CD4-positive, alpha-beta T cell treated with Interleukin-4 for 4 hours (primary cell): ENCODE measurements around the gene SAFB2.

Source experiments
- DNase-seq: peaks from one replicate; pipeline ENCODE4 v3.0.0-alpha.2; 2020

Gene SAFB2

DNA sequence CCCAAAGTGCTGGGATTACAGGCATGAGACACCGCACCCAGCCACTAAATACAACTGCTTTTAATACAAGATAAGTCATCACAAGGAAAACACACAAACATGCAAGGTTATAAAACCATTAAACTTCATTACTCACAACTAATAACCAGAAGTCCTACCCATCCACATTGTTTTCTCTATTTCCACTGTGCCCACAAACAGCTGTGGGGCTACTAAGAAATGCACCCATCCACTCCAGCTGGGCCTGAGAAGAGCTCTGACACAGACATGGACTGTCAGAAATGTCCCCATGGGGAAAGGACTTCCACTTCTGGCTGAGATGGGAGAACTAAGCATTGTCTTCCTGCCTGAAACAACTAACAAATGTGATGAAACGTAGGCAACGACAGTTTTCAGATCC lies 17.2 kb downstream of the SAFB2 start:
- no peak for DNase-seq

DNA sequence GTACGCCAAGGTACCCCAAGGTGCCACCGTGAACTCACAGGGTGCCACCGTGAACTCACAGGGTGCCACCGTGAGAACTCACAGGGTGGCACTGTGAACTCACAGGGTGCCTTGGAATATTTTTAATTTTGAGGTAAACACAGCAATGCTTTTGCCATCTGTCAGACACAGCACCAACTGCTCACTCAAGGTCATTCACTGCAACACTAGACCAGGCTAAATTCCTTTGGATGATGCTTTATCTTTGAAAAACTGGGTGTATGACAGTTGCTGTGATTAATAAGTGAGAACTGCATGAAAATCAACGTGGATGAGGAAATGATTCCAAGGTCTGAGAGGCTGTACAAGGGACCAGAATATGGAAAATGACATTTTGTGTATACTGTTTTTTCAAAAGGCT lies 18.9 kb downstream of the SAFB2 start:
- DNase-seq: no peak

DNA sequence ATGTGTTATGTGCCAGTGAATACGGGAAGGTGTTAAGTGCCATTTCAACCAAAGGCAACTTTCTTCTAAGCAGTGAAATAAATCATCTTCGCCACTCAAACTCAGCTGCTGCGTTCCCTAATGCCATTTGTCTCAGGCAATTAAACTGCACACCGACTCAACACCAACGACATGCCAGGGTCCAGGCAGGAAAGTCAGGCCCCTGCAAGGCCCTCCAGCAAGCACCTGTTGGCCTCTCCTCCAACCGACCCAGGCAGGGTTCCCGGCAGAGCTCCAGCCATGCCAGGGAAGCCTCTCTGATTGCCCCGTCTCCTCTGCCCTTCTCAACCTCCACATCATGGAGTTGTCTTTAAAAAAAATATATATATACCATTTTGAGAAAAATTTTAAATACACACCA lies 21.8 kb downstream of the SAFB2 start:
- no peak for DNase-seq

DNA sequence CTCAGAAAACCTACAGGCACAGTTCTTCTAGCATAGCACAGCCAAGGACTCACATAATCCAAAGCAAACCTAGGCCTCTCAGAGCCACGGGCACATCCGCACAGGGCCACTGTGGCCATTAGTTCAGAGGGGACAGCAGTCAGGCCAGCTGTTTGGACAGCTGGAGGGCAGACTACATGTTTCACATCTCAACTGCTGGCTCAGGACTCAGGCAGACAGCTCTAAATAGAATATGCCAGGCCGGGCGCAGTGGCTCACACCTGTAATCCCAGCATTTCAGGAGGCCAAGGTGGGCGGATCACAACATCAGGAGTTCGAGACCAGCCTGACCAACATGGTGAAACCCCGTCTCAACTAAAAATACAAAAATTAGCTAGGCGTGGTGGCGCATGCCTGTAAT lies 26.8 kb downstream of the SAFB2 start:
- DNase-seq: no peak

DNA sequence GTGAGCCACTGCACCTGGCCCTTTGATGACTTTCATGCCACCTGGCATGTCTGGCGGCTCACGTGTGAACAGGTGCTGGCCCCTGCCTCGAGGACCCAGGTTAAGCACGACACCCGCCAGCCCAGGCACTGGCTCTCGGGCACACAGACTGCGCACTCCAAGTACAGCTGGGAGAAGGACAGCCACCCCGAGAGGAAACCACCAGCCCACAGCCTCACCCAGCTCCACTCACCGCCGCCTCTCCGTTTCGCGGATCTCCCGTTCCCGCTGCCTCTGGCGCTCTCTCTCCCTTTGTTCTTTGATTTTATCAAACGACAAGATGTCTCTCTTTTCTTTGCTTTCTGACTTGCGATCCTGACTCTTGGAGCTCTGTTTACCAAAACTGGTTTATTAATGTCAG lies 27.4 kb downstream of the SAFB2 start:
- no peak for DNase-seq

DNA sequence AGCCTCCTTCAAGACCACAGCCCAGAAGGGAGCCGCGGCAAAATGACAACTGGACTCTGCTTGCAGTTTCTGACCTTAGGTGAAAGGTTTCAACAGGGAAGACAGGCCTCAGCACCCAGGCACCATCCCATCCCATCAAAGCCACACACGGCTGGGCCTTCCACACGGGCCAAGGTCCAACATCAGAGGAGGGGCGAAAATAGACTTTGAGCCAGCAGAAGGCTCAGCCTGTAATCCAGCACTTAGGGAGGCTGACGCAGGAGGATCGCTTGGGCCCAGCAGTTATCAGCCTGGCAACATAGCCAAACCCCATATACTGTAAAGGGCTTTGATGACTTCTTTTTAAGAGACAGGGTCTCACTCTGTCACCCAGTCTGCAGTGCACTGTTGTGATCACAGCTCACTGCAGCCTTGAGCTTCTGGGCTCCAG lies 28.0 kb downstream of the SAFB2 start:
- no peak for DNase-seq

DNA sequence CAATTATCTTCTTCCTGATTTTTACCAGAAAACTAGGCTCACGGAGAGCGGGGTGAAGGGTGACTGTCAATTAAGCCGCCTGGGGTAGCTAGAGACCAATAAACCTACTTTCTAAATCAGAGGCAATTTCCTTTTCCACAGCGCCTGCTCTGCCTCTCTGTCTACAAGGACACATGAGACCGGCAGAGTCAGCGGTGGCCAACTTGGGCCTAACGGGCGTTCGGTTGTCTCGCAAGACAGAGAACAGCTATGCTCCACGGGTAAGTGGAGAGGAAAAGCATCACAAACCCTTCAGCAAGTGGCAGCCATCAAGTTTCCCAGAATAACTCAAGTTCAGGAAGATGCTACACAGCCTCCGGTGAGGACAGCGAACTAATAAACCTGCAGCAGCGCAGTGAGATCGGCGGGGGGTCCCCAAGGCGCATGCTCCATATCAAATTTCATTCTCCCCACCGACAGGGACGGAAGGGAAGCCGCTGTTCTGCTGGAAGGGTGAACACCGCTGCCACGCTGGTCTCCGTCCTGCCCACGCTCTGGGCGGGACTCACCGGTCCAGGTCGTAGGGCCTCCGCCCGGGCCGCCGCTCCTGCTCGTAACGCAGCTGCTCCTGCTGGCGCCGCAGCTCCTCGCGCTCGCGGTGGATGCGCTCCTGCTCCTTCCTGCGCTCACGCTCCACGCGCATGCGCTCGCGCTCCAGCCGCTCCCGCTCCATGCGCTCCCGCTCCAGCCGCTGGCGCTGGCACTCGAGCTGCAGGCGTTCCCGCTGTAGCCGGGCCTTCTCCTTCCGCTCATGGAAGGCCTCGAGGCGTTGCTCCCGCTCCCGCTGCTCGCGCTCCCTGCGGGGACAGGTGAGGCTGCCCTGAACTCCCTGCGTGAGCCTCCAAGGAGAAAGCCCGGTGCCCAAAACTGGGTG lies 29.0 kb downstream of the SAFB2 start:
- no peak for DNase-seq

DNA sequence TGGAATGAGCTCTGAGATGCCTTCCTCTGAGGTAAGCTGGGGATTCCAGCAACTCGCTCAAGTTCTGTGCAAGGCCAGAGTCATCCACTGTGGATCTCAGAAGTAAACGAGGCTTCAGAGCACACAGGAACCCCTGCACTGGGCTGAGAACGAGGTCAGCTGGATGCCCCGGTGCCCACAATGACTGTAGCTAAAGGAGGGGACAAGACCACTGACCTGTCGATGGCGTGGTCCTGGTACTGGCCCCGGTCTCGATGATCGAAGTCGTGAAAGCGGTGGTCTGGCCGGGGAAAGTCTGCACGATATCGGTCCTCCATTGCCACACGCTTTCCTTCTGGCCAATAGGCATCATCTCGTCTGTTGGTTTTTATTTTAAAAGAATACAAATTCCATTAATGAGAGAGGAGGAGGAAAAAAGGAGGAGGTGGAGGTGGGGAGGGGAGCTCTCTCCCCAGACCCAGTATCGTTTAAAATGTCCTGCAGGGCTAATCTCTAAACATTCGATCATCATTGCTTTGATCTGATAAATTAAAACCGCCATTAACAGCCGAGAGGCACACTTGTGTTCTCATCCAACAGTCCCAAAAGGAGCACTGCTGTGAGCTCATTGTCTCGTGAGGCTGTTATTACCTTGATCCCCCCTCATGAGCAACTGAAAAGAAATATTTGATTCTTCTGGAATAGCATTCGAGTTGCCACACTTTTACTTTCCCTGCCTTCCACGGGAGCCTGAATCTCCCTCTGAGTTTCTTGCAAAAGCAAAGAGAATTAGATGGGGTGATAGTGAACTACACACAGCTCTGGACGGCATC lies 29.8 kb downstream of the SAFB2 start:
- no peak for DNase-seq

DNA sequence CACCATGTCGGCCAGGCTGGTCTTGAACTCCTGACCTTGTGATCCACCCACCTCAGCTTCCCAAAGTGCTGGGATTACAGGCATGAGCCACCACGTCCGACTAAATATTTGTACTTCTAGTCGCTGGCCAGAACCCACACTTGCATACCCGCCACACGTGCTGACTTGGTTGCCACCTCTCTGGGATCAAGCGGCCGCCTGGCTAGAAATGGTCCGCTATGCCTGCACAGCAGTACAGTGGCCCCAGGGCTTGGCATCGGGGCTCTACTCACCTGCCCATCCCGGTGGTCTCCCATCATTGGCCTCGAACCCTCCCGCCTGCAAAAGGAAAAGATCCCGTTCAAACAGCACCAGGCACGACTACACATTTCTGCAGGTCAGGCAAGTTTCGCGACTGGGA lies 31.1 kb downstream of the SAFB2 start:
- DNase-seq: no peak

DNA sequence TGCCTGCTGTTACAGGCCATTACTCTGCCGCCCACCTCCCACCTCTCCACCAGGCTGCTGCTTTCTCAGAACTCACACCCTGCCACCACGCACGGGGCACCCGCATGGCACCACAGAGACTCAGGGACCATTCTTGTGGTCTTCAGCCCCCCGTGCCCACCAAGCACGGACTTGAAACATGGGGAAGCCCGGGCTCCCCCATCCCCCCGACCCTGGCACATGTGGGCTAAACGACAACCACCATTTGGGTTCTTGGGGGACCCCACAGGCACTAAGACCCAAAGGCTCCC lies 31.8 kb downstream of the SAFB2 start:
- DNase-seq: no peak

DNA sequence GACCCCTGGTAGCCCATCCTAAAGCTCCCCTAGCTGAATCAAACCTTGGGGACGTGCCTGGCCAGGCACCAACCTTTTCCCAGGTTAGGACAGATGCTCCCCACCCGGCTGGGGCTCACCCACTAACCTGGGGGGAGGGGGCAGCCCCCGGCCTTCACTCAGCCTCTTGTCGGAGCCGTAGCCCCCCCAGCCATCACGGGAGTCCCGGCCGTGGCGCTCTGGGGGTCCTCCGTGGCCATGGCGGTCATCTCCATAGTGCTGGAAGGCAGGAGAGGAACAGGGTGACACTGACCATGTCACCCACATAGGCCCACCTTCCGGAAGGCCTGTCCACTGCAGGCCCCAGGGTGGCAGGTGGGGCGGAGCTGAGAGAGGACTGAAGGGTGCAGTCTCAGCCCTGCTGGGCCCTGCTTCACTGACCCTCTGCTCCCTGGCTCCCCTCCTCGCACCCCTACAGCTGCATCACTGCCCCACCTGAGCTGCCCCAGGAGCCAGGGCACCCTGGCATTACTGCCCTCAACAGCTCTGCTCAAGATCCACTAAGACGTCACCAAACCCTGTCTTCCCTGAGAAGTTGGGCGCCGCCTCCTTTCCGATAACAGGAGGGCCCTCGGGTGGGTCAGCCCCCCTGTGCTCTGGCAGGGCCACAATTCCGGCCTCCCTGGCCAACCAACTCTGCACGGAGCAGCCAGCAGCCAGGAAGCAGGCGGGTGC lies 32.3 kb downstream of the SAFB2 start:
- DNase-seq: no peak

DNA sequence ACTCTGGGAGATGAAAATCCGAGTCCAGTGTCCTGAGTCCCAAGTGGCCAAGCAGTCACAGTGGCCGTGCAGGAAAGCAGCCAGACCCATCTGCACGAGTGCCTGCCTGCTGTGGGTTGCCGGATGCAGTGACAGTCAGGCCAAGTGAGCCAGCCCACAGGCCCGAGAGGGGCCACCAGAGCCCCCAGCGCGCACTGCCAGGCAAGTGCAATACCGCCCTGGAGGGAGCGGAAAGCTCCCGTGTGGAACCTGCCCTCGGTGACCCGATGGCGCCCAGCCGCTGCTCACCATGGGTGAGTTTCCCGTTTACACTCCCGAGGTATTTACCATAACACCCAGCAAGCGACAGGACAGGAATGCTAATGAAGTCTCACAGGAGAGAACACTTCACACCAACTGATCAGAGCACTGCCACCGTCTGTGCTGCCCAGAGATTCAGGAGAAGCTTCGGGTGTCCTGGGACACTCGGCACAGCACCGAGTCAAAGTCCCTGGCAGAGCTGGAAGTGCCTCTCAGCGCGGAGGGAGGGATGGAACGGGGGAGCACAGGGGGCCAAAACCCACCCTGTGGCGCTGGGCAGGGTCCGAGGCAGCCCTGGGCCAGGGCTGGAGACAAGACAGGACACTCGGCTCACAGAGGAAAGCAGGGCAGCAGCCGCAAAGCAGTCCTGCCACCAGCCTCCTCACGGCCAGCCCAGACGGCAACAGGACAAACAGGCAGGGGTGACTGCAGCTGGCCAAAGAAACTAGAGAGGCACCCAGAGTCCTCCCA lies 33.5 kb downstream of the SAFB2 start:
- DNase-seq: no peak

DNA sequence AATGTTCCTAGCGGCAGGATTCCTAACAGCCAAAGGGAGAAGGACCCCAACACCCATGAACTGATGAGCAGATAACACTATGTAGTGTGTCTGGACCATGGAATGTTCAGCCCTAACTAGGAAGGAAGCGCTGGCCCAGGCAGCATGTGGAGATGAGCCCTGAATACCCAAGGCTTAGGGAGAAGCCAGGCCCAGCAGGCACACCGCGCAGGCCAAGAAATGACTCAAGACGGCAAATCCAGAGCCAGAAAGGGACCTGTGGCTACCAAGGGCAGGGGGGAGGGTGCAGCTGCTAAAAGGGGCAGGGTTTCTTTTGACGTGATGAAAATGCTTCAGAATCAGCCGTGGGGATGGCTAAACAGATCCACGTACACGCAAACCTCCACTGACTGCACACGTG lies 34.1 kb downstream of the SAFB2 start:
- DNase-seq: no peak

DNA sequence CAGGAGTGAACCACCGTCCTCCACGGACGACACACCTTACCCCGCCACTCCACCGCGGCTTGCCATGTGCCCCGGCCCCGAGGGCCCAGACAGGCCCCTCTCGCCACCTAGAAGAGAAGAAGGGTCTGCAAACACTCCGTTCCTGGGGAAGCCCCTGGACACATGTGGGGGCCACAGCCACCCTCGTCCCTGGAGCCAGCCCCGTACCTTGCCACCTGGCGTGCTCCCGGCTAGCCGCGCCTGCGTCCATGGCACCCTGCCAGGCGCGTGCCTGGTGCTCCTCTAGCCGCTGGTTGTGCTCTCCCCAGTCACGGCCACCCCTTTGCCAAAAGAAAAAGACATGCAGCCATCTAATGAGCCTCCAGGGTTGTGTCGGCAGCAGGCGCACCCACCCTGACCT lies 34.9 kb downstream of the SAFB2 start:
- no peak for DNase-seq

DNA sequence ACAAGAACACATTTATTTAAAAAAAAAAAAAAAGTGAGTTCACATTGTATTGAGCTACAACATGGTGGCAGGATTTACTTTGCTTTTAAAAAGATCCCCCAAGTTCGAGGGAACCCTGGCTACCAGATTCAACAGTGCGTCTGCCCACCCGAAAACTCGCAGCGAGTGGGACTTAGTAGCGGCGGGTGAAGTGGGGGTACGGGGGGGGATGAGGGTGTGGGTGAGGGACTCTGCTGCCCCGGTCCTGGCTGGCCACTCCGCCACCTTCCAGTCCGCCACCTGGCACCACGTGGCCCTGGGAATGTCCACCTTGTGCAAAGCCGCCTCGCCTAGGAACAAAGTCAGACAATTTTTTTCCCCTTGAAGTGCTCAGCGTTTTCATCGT lies 35.5 kb downstream of the SAFB2 start:
- no peak for DNase-seq

DNA sequence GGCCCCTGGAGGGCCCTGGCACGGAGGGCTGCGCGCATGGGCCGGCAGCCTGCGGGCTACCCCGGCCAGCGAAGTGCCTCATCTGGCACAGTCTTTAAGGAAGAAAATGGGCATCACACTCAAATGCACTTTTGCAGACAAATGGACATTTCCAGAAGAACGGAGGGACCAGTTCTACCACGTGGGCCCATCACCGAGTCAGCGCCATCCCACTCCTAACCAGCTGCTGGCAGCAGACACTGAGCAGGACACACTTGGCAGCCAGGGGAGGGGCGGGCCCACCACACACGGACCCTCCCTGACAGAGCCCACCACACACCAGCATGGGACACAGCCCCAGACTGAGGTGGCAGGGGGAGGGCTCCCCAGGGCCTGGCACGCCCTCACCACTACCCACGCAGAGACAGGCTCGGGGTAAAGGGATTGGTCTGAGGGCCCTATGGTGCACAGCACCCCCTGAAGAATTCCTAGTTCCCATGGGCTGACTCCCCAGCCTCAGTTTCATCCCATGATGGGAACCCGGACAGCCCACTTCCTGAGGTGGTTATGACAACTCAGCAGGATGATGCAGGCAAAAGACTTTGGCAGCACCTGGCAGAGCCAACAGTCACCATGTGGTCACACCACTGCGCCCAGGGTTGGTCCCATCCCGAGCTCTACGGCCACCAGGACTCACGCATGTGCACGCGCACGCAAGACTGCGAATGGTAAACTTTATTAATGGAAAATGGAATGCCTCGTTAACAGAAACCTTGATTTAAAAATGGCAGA lies 36.1 kb downstream of the SAFB2 start:
- no peak for DNase-seq

DNA sequence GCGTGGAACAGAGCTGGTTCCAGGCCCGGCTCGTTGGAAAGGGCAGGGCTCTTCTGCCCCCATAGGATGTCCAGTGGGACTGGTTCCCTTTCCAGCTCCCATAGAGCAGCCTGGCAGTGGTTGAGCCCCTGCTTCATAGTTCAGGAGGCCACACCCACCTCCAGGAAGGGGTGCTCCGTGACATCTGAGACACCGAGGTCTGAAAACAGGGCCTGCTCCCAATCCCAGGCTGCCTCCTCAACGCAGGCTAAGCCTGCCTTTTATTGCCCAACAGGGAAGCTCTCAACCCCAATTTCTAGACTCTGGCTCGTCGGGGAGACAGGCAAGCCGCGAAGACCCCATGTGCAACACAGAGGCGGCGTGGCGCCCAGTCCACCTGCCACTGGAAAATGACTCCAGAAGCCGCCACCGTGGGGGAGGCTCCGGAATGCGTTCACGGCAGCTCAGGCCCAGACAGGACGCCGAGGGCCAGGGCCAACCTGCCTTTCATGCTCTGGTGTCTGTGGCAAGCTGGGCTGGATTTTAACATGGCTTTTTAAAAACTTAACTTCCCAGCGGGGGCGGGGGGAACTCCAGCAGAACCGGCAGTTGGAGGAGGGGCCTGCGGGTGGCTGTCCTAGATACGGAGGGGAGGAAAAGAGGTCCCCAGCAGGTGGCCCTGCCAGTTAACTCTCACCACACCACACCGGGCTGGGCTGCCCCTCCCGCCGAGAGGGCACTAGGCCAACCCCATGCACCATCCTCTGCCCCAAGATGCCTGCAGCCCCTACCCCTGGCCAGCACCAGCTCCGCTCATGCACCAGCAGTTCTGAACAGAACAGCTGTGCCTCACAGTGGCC lies 36.9 kb downstream of the SAFB2 start:
- DNase-seq: peak; percentile 8

DNA sequence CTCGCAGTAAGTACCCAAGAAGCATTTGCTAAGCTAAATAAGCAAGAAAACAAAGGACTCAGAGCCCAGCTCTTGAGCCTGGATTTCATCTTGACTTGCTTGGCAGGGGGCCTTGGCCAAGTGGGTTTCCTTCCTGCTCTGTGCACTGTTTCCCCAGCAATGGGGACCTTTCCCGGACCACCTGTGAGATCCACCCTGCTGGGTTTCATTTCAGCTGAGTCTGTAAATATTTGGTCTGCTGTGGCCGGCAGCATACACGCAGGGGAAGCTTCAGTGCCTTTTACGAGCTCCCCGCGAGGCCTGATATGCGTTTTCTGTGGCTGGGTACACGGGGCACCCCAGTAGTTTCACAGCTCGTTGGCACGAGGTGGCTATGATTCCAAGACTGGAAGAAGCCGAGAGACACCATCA lies 42.4 kb downstream of the SAFB2 start:
- DNase-seq: no peak

DNA sequence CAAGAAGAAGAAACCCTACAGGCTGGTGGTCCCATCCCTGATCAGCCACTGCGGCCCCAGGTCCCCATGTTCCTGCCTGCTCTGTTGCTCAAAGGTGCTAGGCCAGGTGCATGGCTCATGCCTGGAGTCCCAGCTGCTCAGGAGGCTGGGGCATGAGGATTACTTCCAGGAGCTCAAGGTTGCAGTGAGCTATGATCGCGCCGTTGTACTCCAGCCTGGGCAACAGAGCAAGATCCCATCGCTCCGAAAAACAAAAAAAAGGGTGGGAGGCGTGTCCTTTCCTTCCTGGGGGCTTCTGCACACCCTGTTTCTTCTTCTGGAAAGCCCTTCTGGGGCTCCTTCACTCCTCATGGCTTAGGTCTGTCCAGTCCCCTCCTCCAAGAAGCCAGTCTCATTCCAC lies 42.9 kb downstream of the SAFB2 start:
- DNase-seq: no peak

DNA sequence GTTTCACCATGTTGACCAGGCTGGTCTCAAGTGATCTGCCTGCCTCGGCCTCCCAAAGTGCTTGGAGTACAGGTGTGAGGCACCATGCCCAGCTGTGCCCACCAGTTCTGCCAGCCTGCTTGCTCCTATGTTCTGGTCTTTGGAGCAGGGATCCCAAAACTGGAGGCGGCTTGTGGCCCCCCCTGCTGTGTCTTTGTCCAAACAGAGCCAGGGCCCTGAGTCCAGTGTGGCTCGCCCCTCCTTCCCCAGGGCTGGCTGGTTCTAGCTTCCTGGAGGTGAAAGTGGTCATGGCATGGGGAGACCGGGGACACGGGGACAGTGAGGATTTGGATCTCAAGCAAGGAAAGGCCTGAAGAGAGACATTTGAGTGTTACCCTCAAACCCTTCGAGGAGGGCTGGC lies 43.3 kb downstream of the SAFB2 start:
- DNase-seq: no peak
